SU-DHL-6 (cell line): ENCODE measurements around the gene DFFB.
A peak's percentile ranks its signal among the peaks of the same experiment; 100 is the strongest.

Experiments used
- H2AFZ ChIP-seq: fragments of 200-600 bp; sonication (generic); 2 replicates; pipeline ENCODE4 v1.6.1; 2014; ENCODE audit warnings: low read depth, mild to moderate bottlenecking, moderate library complexity, mixed read lengths, antibody characterized with exemption, low read length; ENCODE audit not compliant: severe bottlenecking
- H3F3A ChIP-seq: fragments of 200-600 bp; shearing (Covaris generic); 2 replicates; pipeline ENCODE4 v1.6.0; 2016; ENCODE audit warnings: antibody characterized with exemption, mild to moderate bottlenecking; ENCODE audit not compliant: insufficient read depth
- H3K27ac ChIP-seq: fragments of 200-600 bp; sonication (generic); 2 replicates; pipeline ENCODE4 v1.5.1; 2016; ENCODE audit warnings: low read depth, mild to moderate bottlenecking, low read length, moderate library complexity, mixed read lengths
- H3K27me3 ChIP-seq: fragments of 200-600 bp; sonication (generic), shearing (Covaris generic); 2 replicates; pipeline ENCODE4 v1.6.0; 2014; ENCODE audit warnings: mild to moderate bottlenecking, low read length
- H3K36me3 ChIP-seq: fragments of 200-600 bp; sonication (generic); 2 replicates; pipeline ENCODE4 v1.6.1; 2014; ENCODE audit warnings: mild to moderate bottlenecking, low read length, mixed read lengths
- H3K4me2 ChIP-seq: fragments of 300-600, 200-600 bp; shearing (Covaris generic), sonication (generic); 2 replicates; pipeline ENCODE4 v1.6.0; 2014; ENCODE audit warnings: low read length, low read depth, mild to moderate bottlenecking; ENCODE audit not compliant: poor library complexity, severe bottlenecking
- H3K4me3 ChIP-seq: fragments of 200-600 bp; sonication (generic); 2 replicates; pipeline ENCODE4 v1.5.1; 2014; ENCODE audit warnings: antibody characterized with exemption, low read length, mild to moderate bottlenecking, mixed read lengths; ENCODE audit not compliant: insufficient read depth, poor library complexity, severe bottlenecking
- H3K79me2 ChIP-seq: fragments of 200-600 bp; sonication (generic); 2 replicates; pipeline ENCODE4 v1.6.1; 2014; ENCODE audit warnings: mild to moderate bottlenecking, low read length, moderate library complexity; ENCODE audit not compliant: insufficient read depth
- H3K9ac ChIP-seq: fragments of 200-600 bp; sonication (generic); 2 replicates; pipeline ENCODE4 v1.7.0; 2014; ENCODE audit warnings: mild to moderate bottlenecking, low read length
- H3K9me2 ChIP-seq: fragments of 200-600 bp; sonication (generic); replicated peaks from 2 replicates; pipeline ENCODE4 v1.6.1; 2014; ENCODE audit warnings: low read length; ENCODE audit not compliant: insufficient read depth
- H3K9me3 ChIP-seq: fragments of 200-600 bp; sonication (generic); 2 replicates; pipeline ENCODE4 v1.6.1; 2014; ENCODE audit warnings: low read length, mixed read lengths; ENCODE audit not compliant: insufficient read depth
- H4K20me1 ChIP-seq: fragments of 200-600 bp; sonication (generic); 2 replicates; pipeline ENCODE4 v1.6.1; 2014; ENCODE audit warnings: low read depth, mild to moderate bottlenecking, antibody characterized with exemption, low read length, moderate library complexity, mixed read lengths
- CTCF ChIP-seq: fragments of 200-600 bp; sonication (generic); IDR thresholded peaks from one replicate; pipeline ENCODE4 v1.5.1; 2017; ENCODE audit warnings: antibody characterized with exemption, mild to moderate bottlenecking, low read length, moderate library complexity; ENCODE audit not compliant: insufficient read depth, poor library complexity, severe bottlenecking
- EZH2phosphoT487 ChIP-seq: fragments of 200-600 bp; sonication (generic), shearing (Covaris generic); conservative IDR thresholded peaks from 2 replicates; pipeline ENCODE4 v1.6.1; 2018; ENCODE audit warnings: mild to moderate bottlenecking, antibody characterized with exemption, low read length, moderate library complexity, mixed read lengths

Gene DFFB

DNA sequence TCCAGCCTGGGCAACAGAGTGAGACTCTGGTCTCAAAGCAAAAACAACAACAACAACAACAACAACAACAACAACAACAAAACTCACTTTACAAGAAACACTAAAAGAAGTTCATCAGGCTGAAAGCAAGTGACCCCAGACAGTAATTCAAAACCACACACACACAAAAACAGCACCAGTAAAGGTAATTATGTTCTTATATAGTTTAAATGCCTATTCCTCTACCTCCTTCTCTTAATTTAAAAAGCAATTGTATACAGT is 41.1 kb downstream of the DFFB start:
- Histone ChIP-seq H3K27ac (no peak overlapping the region), H4K20me1 (no peaks in the 10 kb centered on the region), H3K4me2 (peak overlapping the region; percentile 80), H3F3A (peaks cover 19% of the 10 kb centered on the region; the same call in 1 of the 2 replicates), H3K79me2 (peaks cover 46% of the 10 kb centered on the region), H2AFZ (no peak overlapping the region), H3K9me2 (no peaks in the 10 kb centered on the region), H3K4me3 (no peak overlapping the region), H3K36me3 (no peaks in the 10 kb centered on the region), H3K9me3 (no peaks in the 10 kb centered on the region), H3K27me3 (no peaks in the 10 kb centered on the region), H3K9ac (no peak overlapping the region)
- no peak for TF ChIP-seq CTCF
- TF ChIP-seq EZH2phosphoT487: no peak

GRCh38 chr1:3898994-3899753 is 41.9 kb downstream of the DFFB start:
- H3K79me2 ChIP-seq: peaks cover 46% of the 10 kb centered on the region
- H3K4me2 ChIP-seq: peak overlapping the region; percentile 80
- no peaks in the 10 kb centered on the region for H3K27me3 ChIP-seq
- peak overlapping the region; percentile 80 for H3K4me3 ChIP-seq
- no peaks in the 10 kb centered on the region for H3K9me3 ChIP-seq
- H3K27ac ChIP-seq: peak overlapping the region; percentile 95
- no peaks in the 10 kb centered on the region for H3K9me2 ChIP-seq
- H2AFZ ChIP-seq: peak overlapping the region; percentile 54
- peak overlapping the region; percentile 90 for H3K9ac ChIP-seq
- H3F3A ChIP-seq: peaks cover 19% of the 10 kb centered on the region; the same call in 1 of the 2 replicates
- no peaks in the 10 kb centered on the region for H4K20me1 ChIP-seq
- TF ChIP-seq CTCF (no peak), EZH2phosphoT487 (no peak)
- H3K36me3 ChIP-seq: no peaks in the 10 kb centered on the region

GRCh38 chr1:3899754-3900149 is 42.5 kb downstream of the DFFB start:
- Histone ChIP-seq H3K4me2 (peak overlapping the region; percentile 80), H3K79me2 (peaks cover 46% of the 10 kb centered on the region), H3K4me3 (peak overlapping the region; percentile 80), H3K9ac (peak overlapping the region; percentile 90), H3K27me3 (no peaks in the 10 kb centered on the region), H3K9me2 (no peaks in the 10 kb centered on the region), H3K36me3 (no peaks in the 10 kb centered on the region), H2AFZ (peak overlapping the region; percentile 54), H3K27ac (peak overlapping the region; percentile 95), H4K20me1 (no peaks in the 10 kb centered on the region), H3K9me3 (no peaks in the 10 kb centered on the region), H3F3A (peaks cover 19% of the 10 kb centered on the region; the same call in 1 of the 2 replicates)
- TF ChIP-seq EZH2phosphoT487 (no peak), CTCF (no peak)
